CD4-positive, alpha-beta T cell (primary cell): ENCODE results near the gene ITPRID2. TPM values are rescaled to one million over a fixed set of nuclear protein-coding genes. Genes with fewer than 3 reads are reported as not detected.

ENCODE experiments used
- ATAC-seq: fragments of 200-7000 bp; cut with Tn5 transposase; one replicate; pipeline ENCODE4 v1.10.0; 2022; ENCODE audit warnings: mild to moderate bottlenecking; ENCODE audit not compliant: poor library complexity
- CTCF ChIA-PET: fragments of 350-600 bp; sonication (Branson Sonifier 250); formaldehyde crosslinking; loops from one replicate; lab custom pipeline; 2021; ENCODE audit warnings: antibody characterized with exemption, inconsistent platforms; lab: Charles Lee
- POLR2A ChIA-PET: fragments of 350-600 bp; sonication (Branson Sonifier 250); formaldehyde crosslinking; loops from one replicate; lab custom pipeline; 2021; ENCODE audit warnings: antibody characterized with exemption, inconsistent platforms; lab: Charles Lee
- DNase-seq, 14 experiments: peaks; one replicate each; pipeline ENCODE4 v3.0.0-alpha.2; 2013 to 2020; ENCODE audit warnings: mixed read lengths in 2 of 14
- H3K27ac ChIP-seq, 2 donors: one replicate each; pipeline versions ENCODE4 v1.5.1 to v1.7.0; 2013; ENCODE audit warnings: low read length in 2 of 2, low read depth in 1 of 2, mild to moderate bottlenecking in 1 of 2
- H3K27me3 ChIP-seq, 2 experiments: 1 replicate in 1 of 2; 2 replicates in 1 of 2; pipeline versions ENCODE4 v1.6.1 to v1.7.0; 2013; ENCODE audit warnings: low read length in 2 of 2, control low read depth in 1 of 2, mild to moderate bottlenecking in 1 of 2, moderate library complexity in 1 of 2; ENCODE audit not compliant: insufficient read depth in 2 of 2, control insufficient read depth in 1 of 2
- H3K36me3 ChIP-seq: one replicate; pipeline ENCODE4 v1.6.1; 2013; ENCODE audit warnings: low read length, control low read depth; ENCODE audit not compliant: insufficient read depth
- H3K4me1 ChIP-seq: one replicate; pipeline ENCODE4 v1.6.1; 2013; ENCODE audit warnings: low read length, control low read depth; ENCODE audit not compliant: insufficient read depth
- H3K4me3 ChIP-seq: one replicate; pipeline ENCODE4 v1.5.1; 2013; ENCODE audit warnings: mild to moderate bottlenecking, low read length, moderate library complexity
- H3K9me3 ChIP-seq, 2 experiments: 1 replicate in 1 of 2; 2 replicates in 1 of 2; pipeline versions ENCODE4 v1.6.1 to v1.7.0; 2013; ENCODE audit warnings: low read length in 2 of 2, mild to moderate bottlenecking in 2 of 2, control low read depth in 1 of 2, moderate library complexity in 1 of 2; ENCODE audit not compliant: control insufficient read depth in 1 of 2, insufficient read depth in 1 of 2
- H3K27ac Mint-ChIP-seq: one replicate; pipeline ENCODE4 v1.8.0; 2020; ENCODE audit warnings: mixed read lengths
- H3K27me3 Mint-ChIP-seq: one replicate; pipeline ENCODE4 v1.8.0; 2021; ENCODE audit warnings: mixed read lengths
- H3K36me3 Mint-ChIP-seq: one replicate; pipeline ENCODE4 v1.8.0; 2021; ENCODE audit warnings: low read depth, mixed read lengths
- H3K4me1 Mint-ChIP-seq: one replicate; pipeline ENCODE4 v1.8.0; 2021; ENCODE audit warnings: low read depth, mixed read lengths
- H3K4me3 Mint-ChIP-seq: one replicate; pipeline ENCODE4 v1.8.0; 2020; ENCODE audit warnings: mild to moderate bottlenecking, mixed read lengths
- H3K9me3 Mint-ChIP-seq: one replicate; pipeline ENCODE4 v1.8.0; 2020; ENCODE audit warnings: mixed read lengths
- CTCF ChIP-seq: fragments of 200-600 bp; IDR thresholded peaks from one replicate; pipeline ENCODE4 v1.8.0; 2022; ENCODE audit warnings: antibody characterized with exemption, mild to moderate bottlenecking
- intact Hi-C, 2 experiments: fragments of 100-400 bp; cut with DNase I in 1 of 2; cut with micrococcal nuclease in 1 of 2; formaldehyde crosslinking; loops; one replicate each; pipeline versions ENCODE4 v1.15.1 to v1.9.0; 2023 to 2025; cut with DNase I, micrococcal nuclease
- total RNA-seq, 174 experiments: library from RNA in 2 of 174; stranded (reverse) in 2 of 174; gene quantifications; one replicate each; pipeline ENCODE4 v1.2.3 and lab custom pipeline; 2021 to 2026

ITPRID2 gene
- total RNA-seq, 2 experiments from 2014 or later, result 75.8 to 79.7 TPM

GRCh38 chr2:181894381-181894780 is 2.9 kb downstream of the ITPRID2 start:
- no peak overlapping the region for H3K27ac ChIP-seq
- no peak for DNase-seq
- H3K4me1 Mint-ChIP-seq, result peaks cover 50% of the 10 kb centered on the region
- no peak for ATAC-seq
- no peak for TF ChIP-seq CTCF
- H3K27me3 ChIP-seq, result peaks cover 0 to 6% of the 10 kb centered on the region in 2 experiments
- H3K4me3 ChIP-seq, result no peak overlapping the region
- peaks cover 5% of the 10 kb centered on the region for H3K36me3 ChIP-seq
- H3K27ac Mint-ChIP-seq, result no peak overlapping the region
- peak overlapping the region; percentile 62 for H3K4me3 Mint-ChIP-seq
- peaks cover 6% of the 10 kb centered on the region for H3K27me3 Mint-ChIP-seq
- CTCF ChIA-PET, result no interaction called here
- H3K9me3 ChIP-seq, result no peaks in the 10 kb centered on the region
- intact Hi-C loops, result loop anchor here in 1 of 2 experiments (5.0 to 10.0 kb wide), 2 partner anchors 440 to 1887 kb away; partner anchors contain the start of genes CWC22 and ITGA4
- no peaks in the 10 kb centered on the region for H3K9me3 Mint-ChIP-seq
- peaks cover 8% of the 10 kb centered on the region for H3K4me1 ChIP-seq
- POLR2A ChIA-PET, result no interaction called here
- H3K36me3 Mint-ChIP-seq, result peaks cover 23% of the 10 kb centered on the region

GRCh38 chr2:181895818-181896217 is 4.3 kb downstream of the ITPRID2 start:
- no peak for TF ChIP-seq CTCF
- Mint-ChIP-seq H3K4me3 (no peak overlapping the region), H3K9me3 (no peaks in the 10 kb centered on the region), H3K27ac (no peak overlapping the region), H3K27me3 (no peaks in the 10 kb centered on the region), H3K4me1 (peaks cover 62% of the 10 kb centered on the region), H3K36me3 (peaks cover 37% of the 10 kb centered on the region)
- ChIA-PET CTCF (interaction anchor here (0.7 kb wide), 1 partner anchor 59 kb away, joined by 3 read pairs; no protein-coding TSS in a partner anchor), POLR2A (no interaction called here)
- H3K27me3 ChIP-seq, result no peaks in the 10 kb centered on the region
- H3K4me1 ChIP-seq, result peaks cover 8% of the 10 kb centered on the region
- no peak overlapping the region for H3K4me3 ChIP-seq
- H3K27ac ChIP-seq, result no peak overlapping the region
- intact Hi-C loops, result loop anchor here in 1 of 2 experiments (10.0 kb wide), 1 partner anchor 441 kb away; the partner anchor contains the start of gene ITGA4
- DNase-seq (no peak), ATAC-seq (no peak)
- H3K9me3 ChIP-seq, result no peaks in the 10 kb centered on the region
- H3K36me3 ChIP-seq, result peaks cover 9% of the 10 kb centered on the region

GRCh38 chr2:181896286-181896685 is 4.8 kb downstream of the ITPRID2 start:
- no peak for TF ChIP-seq CTCF
- Histone ChIP-seq H3K27me3 (no peaks in the 10 kb centered on the region), H3K4me1 (peaks cover 7% of the 10 kb centered on the region), H3K9me3 (no peaks in the 10 kb centered on the region), H3K36me3 (peaks cover 13% of the 10 kb centered on the region), H3K4me3 (no peak overlapping the region), H3K27ac (no peak overlapping the region)
- peaks cover 42% of the 10 kb centered on the region for H3K36me3 Mint-ChIP-seq
- DNase-seq (no peak), ATAC-seq (no peak)
- H3K27me3 Mint-ChIP-seq, result no peaks in the 10 kb centered on the region
- no peak overlapping the region for H3K27ac Mint-ChIP-seq
- H3K9me3 Mint-ChIP-seq, result no peaks in the 10 kb centered on the region
- H3K4me1 Mint-ChIP-seq, result peaks cover 58% of the 10 kb centered on the region
- ChIA-PET CTCF (interaction anchor here (0.7 kb wide), 1 partner anchor 58 kb away, joined by 3 read pairs; no protein-coding TSS in a partner anchor), POLR2A (no interaction called here)
- intact Hi-C loops, result loop anchor here in 1 of 2 experiments (10.0 kb wide), 1 partner anchor 441 kb away; the partner anchor contains the start of gene ITGA4
- H3K4me3 Mint-ChIP-seq, result no peak overlapping the region
